A673 (cell line): ENCODE measurements around the gene A3GALT2. TPM values are rescaled to one million over a fixed set of nuclear protein-coding genes. Genes with fewer than 3 reads are reported as not detected.

Source experiments
- BruUV-seq: library from RNA; stranded (reverse); fragments of 400-500 nt; replicated peaks from 2 replicates; lab custom pipeline; 2021; lab: Mats Ljungman, UMichigan
- CTCF ChIA-PET: fragments of 300-600 bp; sonication (Branson Sonifier 250); formaldehyde crosslinking; loops from one replicate; lab custom pipeline; 2022; ENCODE audit warnings: antibody characterized with exemption; lab: Charles Lee
- POLR2A ChIA-PET: fragments of 300-600 bp; sonication (Branson Sonifier 250); formaldehyde crosslinking; loops from one replicate; lab custom pipeline; 2022; ENCODE audit warnings: antibody characterized with exemption; ENCODE audit not compliant: low non-redundant PET; lab: Charles Lee
- DNase-seq: peaks from one replicate; pipeline ENCODE4 v3.0.0-alpha.2; 2015; ENCODE audit warnings: low spot score
- H3K27ac ChIP-seq: fragments of 200-600 bp; sonication (generic); 2 replicates; pipeline ENCODE4 v1.5.1; 2016; ENCODE audit warnings: mixed run types, low read depth, mild to moderate bottlenecking, mixed read lengths, antibody characterized with exemption, low read length; ENCODE audit not compliant: poor library complexity, severe bottlenecking
- H3K27me3 ChIP-seq: fragments of 200-600 bp; sonication (generic); replicated peaks from 2 replicates; pipeline ENCODE4 v1.6.1; 2017; ENCODE audit warnings: mixed run types, low read depth, mild to moderate bottlenecking, mixed read lengths, antibody characterized with exemption, low read length; ENCODE audit not compliant: insufficient read depth, poor library complexity
- H3K36me3 ChIP-seq: fragments of 200-600 bp; sonication (generic); 2 replicates; pipeline ENCODE4 v1.6.1; 2016; ENCODE audit warnings: mixed run types, mild to moderate bottlenecking, mixed read lengths, antibody characterized with exemption, low read length; ENCODE audit not compliant: insufficient read depth, poor library complexity, severe bottlenecking
- H3K4me1 ChIP-seq: fragments of 200-600 bp; sonication (generic); 2 replicates; pipeline ENCODE4 v1.6.1; 2017; ENCODE audit warnings: mixed run types, mild to moderate bottlenecking, mixed read lengths, antibody characterized with exemption, low read length; ENCODE audit not compliant: insufficient read depth, poor library complexity, severe bottlenecking
- H3K4me3 ChIP-seq: fragments of 200-600 bp; sonication (generic); 2 replicates; pipeline ENCODE4 v1.5.1; 2016; ENCODE audit warnings: low read depth, mixed run types, mild to moderate bottlenecking, mixed read lengths, low read length; ENCODE audit not compliant: poor library complexity, severe bottlenecking
- H3K9me3 ChIP-seq: fragments of 200-600 bp; sonication (generic); 2 replicates; pipeline ENCODE4 v1.6.1; 2016; ENCODE audit warnings: mixed run types, low read depth, mild to moderate bottlenecking, mixed read lengths, antibody characterized with exemption, low read length; ENCODE audit not compliant: poor library complexity, severe bottlenecking
- EZH2 ChIP-seq: fragments of 200-600 bp; sonication (generic); IDR thresholded peaks from 2 replicates; pipeline ENCODE4 v1.6.1; 2017; ENCODE audit warnings: borderline replicate concordance, low read depth, mild to moderate bottlenecking, mixed read lengths, antibody characterized with exemption, low read length; ENCODE audit not compliant: poor library complexity, severe bottlenecking
- intact Hi-C: fragments of 100-400 bp; cut with micrococcal nuclease; formaldehyde crosslinking; loops from one replicate; pipeline ENCODE4 v1.10.0; 2022; ENCODE audit not compliant: unreplicated experiment
- total RNA-seq: library from RNA; stranded (reverse); gene quantifications from 2 replicates; pipeline ENCODE4 v1.2.3, GENCODE V29; 2021
- TF ChIP-seq, protein P1 (sequence below): fragments of 300-800, 200-600 bp; sonication (generic); conservative IDR thresholded peaks from 2 replicates; pipeline ENCODE4 v1.5.1; 2017; ENCODE audit warnings: low read depth, mild to moderate bottlenecking, antibody characterized with exemption, low read length, moderate library complexity, mixed read lengths

Gene A3GALT2
- total RNA-seq, 1 experiment from 2014 or later, result 0.39 TPM

- no peaks in the 10 kb centered on the region for H3K9me3 ChIP-seq
- H3K4me3 ChIP-seq, result no peak overlapping the region
- H3K27me3 ChIP-seq, result no peaks in the 10 kb centered on the region
- H3K4me1 ChIP-seq, result peaks cover 5% of the 10 kb centered on the region
- intact Hi-C loops, result no loop called here
- BruUV-seq, result no TSS peak
- DNase-seq, result no peak
- POLR2A ChIA-PET, result no interaction called here
- CTCF ChIA-PET, result interaction anchor here (0.5 kb wide), 1 partner anchor 51 kb away, joined by 7 read pairs; no protein-coding TSS in a partner anchor
- H3K27ac ChIP-seq, result no peak overlapping the region
- H3K36me3 ChIP-seq, result peaks cover 23% of the 10 kb centered on the region
- TF ChIP-seq, protein P1, sequence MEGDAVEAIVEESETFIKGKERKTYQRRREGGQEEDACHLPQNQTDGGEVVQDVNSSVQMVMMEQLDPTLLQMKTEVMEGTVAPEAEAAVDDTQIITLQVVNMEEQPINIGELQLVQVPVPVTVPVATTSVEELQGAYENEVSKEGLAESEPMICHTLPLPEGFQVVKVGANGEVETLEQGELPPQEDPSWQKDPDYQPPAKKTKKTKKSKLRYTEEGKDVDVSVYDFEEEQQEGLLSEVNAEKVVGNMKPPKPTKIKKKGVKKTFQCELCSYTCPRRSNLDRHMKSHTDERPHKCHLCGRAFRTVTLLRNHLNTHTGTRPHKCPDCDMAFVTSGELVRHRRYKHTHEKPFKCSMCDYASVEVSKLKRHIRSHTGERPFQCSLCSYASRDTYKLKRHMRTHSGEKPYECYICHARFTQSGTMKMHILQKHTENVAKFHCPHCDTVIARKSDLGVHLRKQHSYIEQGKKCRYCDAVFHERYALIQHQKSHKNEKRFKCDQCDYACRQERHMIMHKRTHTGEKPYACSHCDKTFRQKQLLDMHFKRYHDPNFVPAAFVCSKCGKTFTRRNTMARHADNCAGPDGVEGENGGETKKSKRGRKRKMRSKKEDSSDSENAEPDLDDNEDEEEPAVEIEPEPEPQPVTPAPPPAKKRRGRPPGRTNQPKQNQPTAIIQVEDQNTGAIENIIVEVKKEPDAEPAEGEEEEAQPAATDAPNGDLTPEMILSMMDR, result no peak
- no peak for TF ChIP-seq EZH2
These were observed 19.5 kb downstream of the A3GALT2 start for GRCh38 chr1:33301273-33301984.

GRCh38 chr1:33300673-33301072 lies 20.2 kb downstream of the A3GALT2 start:
- Histone ChIP-seq H3K4me3 (no peak overlapping the region), H3K27ac (peak overlapping the region; percentile 18), H3K4me1 (peaks cover 5% of the 10 kb centered on the region), H3K9me3 (no peaks in the 10 kb centered on the region), H3K36me3 (peaks cover 30% of the 10 kb centered on the region), H3K27me3 (no peaks in the 10 kb centered on the region)
- CTCF ChIA-PET, result interaction anchor here (0.5 to 0.6 kb wide), 2 partner anchors 42 to 50 kb away, joined by 3 to 7 read pairs; no protein-coding TSS in a partner anchor
- POLR2A ChIA-PET, result no interaction called here
- intact Hi-C loops, result no loop called here
- no TSS peak for BruUV-seq
- TF ChIP-seq EZH2, result no peak
- TF ChIP-seq, protein P1, result no peak
- no peak for DNase-seq

- BruUV-seq, result TSS peak; percentile 38
- TF ChIP-seq, protein P1, result no peak
- no peak for TF ChIP-seq EZH2
- Histone ChIP-seq H3K9me3 (no peaks in the 10 kb centered on the region), H3K27me3 (no peaks in the 10 kb centered on the region), H3K4me1 (peaks cover 5% of the 10 kb centered on the region), H3K36me3 (peaks cover 31% of the 10 kb centered on the region), H3K27ac (no peak overlapping the region), H3K4me3 (no peak overlapping the region)
- ChIA-PET POLR2A (no interaction called here), CTCF (interaction anchor here (0.7 kb wide), 1 partner anchor 14 kb away, joined by 3 read pairs; no protein-coding TSS in a partner anchor)
- no peak for DNase-seq
- intact Hi-C loops, result no loop called here
These were observed 21.3 kb downstream of the A3GALT2 start for GRCh38 chr1:33299461-33300155.
